K562 (cell line): Measurements from ENCODE around the gene MAP3K19.

ENCODE experiments used
- BRF2 ChIP-seq: IDR thresholded peaks from 3 replicates; pipeline ENCODE4 v1.6.1; 2011; ENCODE audit warnings: borderline replicate concordance, mild to moderate bottlenecking; ENCODE audit not compliant: insufficient read length, insufficient read depth
- CTCF ChIP-seq, 3 experiments: IDR thresholded peaks in 2 of 3; conservative IDR thresholded peaks in 1 of 3; 2 replicates each; pipeline ENCODE4 v1.5.1; 2011 to 2012; ENCODE audit warnings: low read length in 3 of 3, mild to moderate bottlenecking in 3 of 3, control low read depth in 2 of 3, improper control_type of control experiment in 1 of 3, inconsistent platforms in 1 of 3, low read depth in 1 of 3, mixed read lengths in 1 of 3, moderate library complexity in 1 of 3; ENCODE audit not compliant: insufficient read depth in 2 of 3
- ERF ChIP-seq: fragments of 450-650 bp; formaldehyde crosslinking; IDR thresholded peaks from 2 replicates; pipeline ENCODE4 v1.4.0; 2020; ENCODE audit warnings: mild to moderate bottlenecking, mixed read lengths
- ETV5 ChIP-seq: sonication (generic); formaldehyde crosslinking; IDR thresholded peaks from 2 replicates; pipeline ENCODE4 v1.4.0; 2020; ENCODE audit warnings: low read depth, mild to moderate bottlenecking, missing genetic modification reagents
- EWSR1 ChIP-seq: fragments of 450-650 bp; IDR thresholded peaks from 2 replicates; pipeline ENCODE4 v1.6.1; 2018; ENCODE audit warnings: borderline replicate concordance, mild to moderate bottlenecking, low read depth, moderate library complexity; ENCODE audit not compliant: partially characterized antibody
- HSF4 ChIP-seq: fragments of 250-450 bp; sonication (Bioruptor Pico); IDR thresholded peaks from 2 replicates; pipeline ENCODE4 v2.1.2; 2022; ENCODE audit warnings: mild to moderate bottlenecking, moderate library complexity, borderline replicate concordance
- MAX ChIP-seq: sonication (generic); formaldehyde crosslinking; IDR thresholded peaks from 2 replicates; pipeline ENCODE4 v1.9.0; 2022; ENCODE audit warnings: mild to moderate bottlenecking, missing genetic modification reagents
- MECOM ChIP-seq: fragments of 250-450 bp; sonication (Bioruptor Pico); IDR thresholded peaks from 2 replicates; pipeline ENCODE4 v1.8.0; 2022; ENCODE audit warnings: inconsistent platforms
- NKRF ChIP-seq: fragments of 450-650 bp; IDR thresholded peaks from 2 replicates; pipeline ENCODE4 v1.6.1; 2016; ENCODE audit warnings: borderline replicate concordance
- RFX5 ChIP-seq: IDR thresholded peaks from 2 replicates; pipeline ENCODE4 v1.6.1; 2011; ENCODE audit warnings: low read depth, mild to moderate bottlenecking, improper control_type of control experiment, low read length
- VEZF1 ChIP-seq: fragments of 200-800 bp; sonication (Bioruptor generic); IDR thresholded peaks from 2 replicates; pipeline ENCODE4 v1.6.1; 2017; ENCODE audit warnings: missing genetic modification characterization, missing compliant biosample characterization
- ZNF224 ChIP-seq: sonication (generic); formaldehyde crosslinking; IDR thresholded peaks from 2 replicates; pipeline ENCODE4 v1.8.0; 2022; ENCODE audit warnings: mild to moderate bottlenecking, missing genetic modification reagents

- TF ChIP-seq MECOM (no peak), CTCF (IDR thresholded peaks at IDR 0.05 in 2 of 3, conservative IDR thresholded peaks at IDR 0.05 in 1 of 3; ENCODE audit: insufficient read depth in 2 of 3, low read depth in 1 of 3, low read length in 3 of 3) (no peak), MAX (CRISPR knock-in tag) (no peak), NKRF (no peak), ETV5 (no peak), VEZF1 (CRISPR knock-in tag) (no peak), ERF (CRISPR knock-in tag) (no peak), BRF2 (no peak), EWSR1 (no peak), ZNF224 (CRISPR knock-in tag) (no peak), HSF4 (CRISPR knock-in tag) (no peak), RFX5 (no peak)
Measured at GRCh38 chr2:134943540-134943939, 103.7 kb downstream of the MAP3K19 start.
